Tibial nerve (tissue), 3 donors: ENCODE measurements around the gene TMED8.

Experiments
- CTCF ChIP-seq, 5 experiments: fragments of 200-600 bp in 3 of 5; fragments of 450-650 bp in 2 of 5; sonication (generic) in 3 of 5; IDR thresholded peaks; one replicate each; pipeline ENCODE4 v1.5.1; 2016 to 2019; ENCODE audit warnings: antibody characterized with exemption in 5 of 5, mild to moderate bottlenecking in 3 of 5, moderate library complexity in 2 of 5
- POLR2A ChIP-seq, 2 donors: fragments of 450-650 bp; IDR thresholded peaks; one replicate each; pipeline ENCODE4 v1.6.1; 2017; ENCODE audit warnings: antibody characterized with exemption in 2 of 2, mild to moderate bottlenecking in 2 of 2, moderate library complexity in 2 of 2

- TF ChIP-seq CTCF (IDR thresholded peaks at IDR 0.05) (no peak), POLR2A (IDR thresholded peaks at IDR 0.05) (no peak)
Measured at GRCh38 chr14:77296906-77297305, 80.0 kb downstream of the TMED8 start.
